SU-DHL-6 (cell line): Measurements from ENCODE around the gene STMN1.

Source experiments
- H2AFZ ChIP-seq: fragments of 200-600 bp; sonication (generic); 2 replicates; pipeline ENCODE4 v1.6.1; 2014; ENCODE audit warnings: low read depth, mild to moderate bottlenecking, moderate library complexity, mixed read lengths, antibody characterized with exemption, low read length; ENCODE audit not compliant: severe bottlenecking
- H3F3A ChIP-seq: fragments of 200-600 bp; shearing (Covaris generic); 2 replicates; pipeline ENCODE4 v1.6.0; 2016; ENCODE audit warnings: antibody characterized with exemption, mild to moderate bottlenecking; ENCODE audit not compliant: insufficient read depth
- H3K27ac ChIP-seq: fragments of 200-600 bp; sonication (generic); 2 replicates; pipeline ENCODE4 v1.5.1; 2016; ENCODE audit warnings: low read depth, mild to moderate bottlenecking, low read length, moderate library complexity, mixed read lengths
- H3K27me3 ChIP-seq: fragments of 200-600 bp; sonication (generic), shearing (Covaris generic); 2 replicates; pipeline ENCODE4 v1.6.0; 2014; ENCODE audit warnings: mild to moderate bottlenecking, low read length
- H3K36me3 ChIP-seq: fragments of 200-600 bp; sonication (generic); 2 replicates; pipeline ENCODE4 v1.6.1; 2014; ENCODE audit warnings: mild to moderate bottlenecking, low read length, mixed read lengths
- H3K4me2 ChIP-seq: fragments of 300-600, 200-600 bp; shearing (Covaris generic), sonication (generic); 2 replicates; pipeline ENCODE4 v1.6.0; 2014; ENCODE audit warnings: low read length, low read depth, mild to moderate bottlenecking; ENCODE audit not compliant: poor library complexity, severe bottlenecking
- H3K4me3 ChIP-seq: fragments of 200-600 bp; sonication (generic); 2 replicates; pipeline ENCODE4 v1.5.1; 2014; ENCODE audit warnings: antibody characterized with exemption, low read length, mild to moderate bottlenecking, mixed read lengths; ENCODE audit not compliant: insufficient read depth, poor library complexity, severe bottlenecking
- H3K79me2 ChIP-seq: fragments of 200-600 bp; sonication (generic); 2 replicates; pipeline ENCODE4 v1.6.1; 2014; ENCODE audit warnings: mild to moderate bottlenecking, low read length, moderate library complexity; ENCODE audit not compliant: insufficient read depth
- H3K9ac ChIP-seq: fragments of 200-600 bp; sonication (generic); 2 replicates; pipeline ENCODE4 v1.7.0; 2014; ENCODE audit warnings: mild to moderate bottlenecking, low read length
- H3K9me2 ChIP-seq: fragments of 200-600 bp; sonication (generic); replicated peaks from 2 replicates; pipeline ENCODE4 v1.6.1; 2014; ENCODE audit warnings: low read length; ENCODE audit not compliant: insufficient read depth
- H3K9me3 ChIP-seq: fragments of 200-600 bp; sonication (generic); 2 replicates; pipeline ENCODE4 v1.6.1; 2014; ENCODE audit warnings: low read length, mixed read lengths; ENCODE audit not compliant: insufficient read depth
- H4K20me1 ChIP-seq: fragments of 200-600 bp; sonication (generic); 2 replicates; pipeline ENCODE4 v1.6.1; 2014; ENCODE audit warnings: low read depth, mild to moderate bottlenecking, antibody characterized with exemption, low read length, moderate library complexity, mixed read lengths
- EZH2phosphoT487 ChIP-seq: fragments of 200-600 bp; sonication (generic), shearing (Covaris generic); conservative IDR thresholded peaks from 2 replicates; pipeline ENCODE4 v1.6.1; 2018; ENCODE audit warnings: mild to moderate bottlenecking, antibody characterized with exemption, low read length, moderate library complexity, mixed read lengths
- TF ChIP-seq, protein P1 (sequence below): fragments of 200-600 bp; sonication (generic); IDR thresholded peaks from one replicate; pipeline ENCODE4 v1.5.1; 2017; ENCODE audit warnings: antibody characterized with exemption, mild to moderate bottlenecking, low read length, moderate library complexity; ENCODE audit not compliant: insufficient read depth, poor library complexity, severe bottlenecking

The STMN1 gene

DNA sequence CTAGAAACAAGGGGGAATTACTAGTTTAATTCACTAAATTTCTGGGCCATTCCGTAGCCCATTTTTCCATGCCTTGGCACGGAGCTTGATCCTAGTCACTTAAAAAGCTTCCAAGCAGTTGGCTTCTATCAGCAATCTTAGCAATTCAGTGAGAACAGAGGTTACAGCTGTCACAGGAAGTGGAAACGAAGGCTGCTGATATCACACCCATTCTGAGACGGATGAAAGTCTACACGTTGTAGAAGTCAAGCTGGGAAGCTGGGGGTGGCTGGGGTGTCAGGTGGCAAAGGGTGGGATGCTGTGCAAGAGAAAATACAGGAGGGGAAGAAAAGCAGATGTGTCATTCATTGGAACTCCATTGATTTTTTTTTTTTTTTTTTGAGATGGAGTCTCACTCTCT is 11.8 kb upstream of the STMN1 start:
- Histone ChIP-seq H3K4me2 (no peak overlapping the region), H4K20me1 (no peaks in the 10 kb centered on the region), H3K9me3 (no peaks in the 10 kb centered on the region), H3K4me3 (no peak overlapping the region), H3K36me3 (no peaks in the 10 kb centered on the region), H3K27me3 (no peaks in the 10 kb centered on the region), H3F3A (no peaks in the 10 kb centered on the region), H3K27ac (no peak overlapping the region), H3K9ac (no peak overlapping the region), H3K79me2 (no peaks in the 10 kb centered on the region), H2AFZ (no peak overlapping the region), H3K9me2 (no peaks in the 10 kb centered on the region)
- TF ChIP-seq, protein P1, sequence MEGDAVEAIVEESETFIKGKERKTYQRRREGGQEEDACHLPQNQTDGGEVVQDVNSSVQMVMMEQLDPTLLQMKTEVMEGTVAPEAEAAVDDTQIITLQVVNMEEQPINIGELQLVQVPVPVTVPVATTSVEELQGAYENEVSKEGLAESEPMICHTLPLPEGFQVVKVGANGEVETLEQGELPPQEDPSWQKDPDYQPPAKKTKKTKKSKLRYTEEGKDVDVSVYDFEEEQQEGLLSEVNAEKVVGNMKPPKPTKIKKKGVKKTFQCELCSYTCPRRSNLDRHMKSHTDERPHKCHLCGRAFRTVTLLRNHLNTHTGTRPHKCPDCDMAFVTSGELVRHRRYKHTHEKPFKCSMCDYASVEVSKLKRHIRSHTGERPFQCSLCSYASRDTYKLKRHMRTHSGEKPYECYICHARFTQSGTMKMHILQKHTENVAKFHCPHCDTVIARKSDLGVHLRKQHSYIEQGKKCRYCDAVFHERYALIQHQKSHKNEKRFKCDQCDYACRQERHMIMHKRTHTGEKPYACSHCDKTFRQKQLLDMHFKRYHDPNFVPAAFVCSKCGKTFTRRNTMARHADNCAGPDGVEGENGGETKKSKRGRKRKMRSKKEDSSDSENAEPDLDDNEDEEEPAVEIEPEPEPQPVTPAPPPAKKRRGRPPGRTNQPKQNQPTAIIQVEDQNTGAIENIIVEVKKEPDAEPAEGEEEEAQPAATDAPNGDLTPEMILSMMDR: no peak
- no peak for TF ChIP-seq EZH2phosphoT487

DNA sequence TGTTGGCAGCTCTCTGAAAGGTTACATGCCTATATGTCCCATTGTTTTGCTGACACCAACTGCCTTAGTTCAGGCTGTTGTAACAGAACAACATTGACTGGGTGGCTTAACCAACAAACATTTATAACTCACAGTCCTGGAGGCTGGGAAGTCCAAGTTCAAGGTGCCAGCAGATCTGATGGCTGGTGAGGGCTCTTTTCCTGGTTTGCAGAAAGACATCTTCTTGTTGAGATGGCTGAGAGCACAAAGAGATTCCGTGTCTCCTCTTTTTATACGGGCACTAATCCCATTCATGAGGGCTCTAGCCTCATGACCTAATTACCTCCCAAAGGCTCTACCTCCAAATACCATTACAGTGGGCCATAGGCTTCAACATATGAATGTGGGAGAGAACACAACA is 10.2 kb upstream of the STMN1 start:
- Histone ChIP-seq H3K4me2 (no peak overlapping the region), H3F3A (no peaks in the 10 kb centered on the region), H4K20me1 (no peaks in the 10 kb centered on the region), H2AFZ (no peak overlapping the region), H3K9ac (no peak overlapping the region), H3K36me3 (no peaks in the 10 kb centered on the region), H3K27me3 (no peaks in the 10 kb centered on the region), H3K27ac (no peak overlapping the region), H3K79me2 (no peaks in the 10 kb centered on the region), H3K4me3 (no peak overlapping the region), H3K9me3 (no peaks in the 10 kb centered on the region), H3K9me2 (no peaks in the 10 kb centered on the region)
- no peak for TF ChIP-seq EZH2phosphoT487
- TF ChIP-seq, protein P1: no peak

DNA sequence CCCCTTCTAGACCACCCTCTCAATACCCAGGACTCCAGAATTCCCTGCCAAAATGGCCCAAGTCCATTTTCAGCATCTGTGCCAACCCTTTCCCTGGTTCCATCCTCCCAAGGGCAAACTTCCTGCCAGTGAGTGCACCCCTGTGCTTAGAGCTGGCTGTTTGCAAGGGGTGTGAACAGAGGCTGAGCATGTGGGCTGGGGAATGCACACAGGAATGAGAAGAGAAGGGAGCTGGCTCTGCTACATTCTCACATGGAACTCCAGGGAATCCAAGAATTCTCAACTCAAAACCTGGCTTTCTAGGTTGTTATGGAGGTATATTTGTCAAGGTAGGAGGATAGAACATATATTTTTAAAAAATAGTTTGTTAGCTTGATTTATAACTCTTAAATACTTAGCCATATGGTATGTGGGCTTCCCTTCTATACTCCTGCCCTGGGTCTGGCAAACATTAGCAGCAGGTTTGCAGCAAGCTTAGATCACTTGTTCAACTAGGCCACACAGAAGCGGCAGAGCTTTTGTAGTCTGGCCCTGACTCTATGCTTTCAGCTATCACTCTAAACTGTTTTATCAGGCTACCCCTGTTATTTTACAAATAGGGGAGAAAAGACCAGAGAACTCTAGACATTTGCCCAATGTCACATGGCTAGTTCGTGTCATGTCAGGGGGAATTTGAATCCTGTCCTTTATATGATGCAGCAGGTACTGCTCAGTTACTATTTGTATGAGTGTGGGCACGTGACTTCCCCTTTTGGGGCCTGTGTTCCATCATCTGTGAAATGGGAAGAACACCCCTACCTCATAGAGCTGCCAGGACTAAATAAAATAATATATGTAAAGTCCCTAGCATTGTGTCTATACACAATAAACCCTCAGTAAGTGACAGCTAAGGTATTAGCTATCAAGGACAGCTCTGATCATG is 8.1 kb upstream of the STMN1 start:
- TF ChIP-seq EZH2phosphoT487: no peak
- TF ChIP-seq, protein P1: no peak
- Histone ChIP-seq H3K4me3 (no peak overlapping the region), H3K9ac (no peak overlapping the region), H3K4me2 (peak overlapping the region; percentile 23), H3K9me3 (no peaks in the 10 kb centered on the region), H3K27ac (no peak overlapping the region; the same call in 1 of the 2 replicates), H2AFZ (no peak overlapping the region), H3F3A (no peaks in the 10 kb centered on the region), H3K36me3 (no peaks in the 10 kb centered on the region), H4K20me1 (no peaks in the 10 kb centered on the region), H3K9me2 (no peaks in the 10 kb centered on the region), H3K79me2 (no peaks in the 10 kb centered on the region), H3K27me3 (no peaks in the 10 kb centered on the region)
